Brain pericyte (primary cell): ENCODE results near the gene ITGA11.

Source experiments
- DNase-seq: peaks from one replicate; pipeline ENCODE4 v3.0.0-alpha.2; 2012; ENCODE audit warnings: low read depth, low spot score

The ITGA11 gene

GRCh38 chr15:68389041-68389930 is 42.7 kb downstream of the ITGA11 start:
- DNase-seq = no peak

GRCh38 chr15:68387381-68388143 is 44.4 kb downstream of the ITGA11 start:
- no peak for DNase-seq

GRCh38 chr15:68386587-68387288 is 45.2 kb downstream of the ITGA11 start:
- DNase-seq = no peak

GRCh38 chr15:68385671-68386586 is 46.0 kb downstream of the ITGA11 start:
- DNase-seq = no peak

- no peak for DNase-seq
These were observed 46.8 kb downstream of the ITGA11 start for GRCh38 chr15:68385240-68385561.

- no peak for DNase-seq
These were observed 47.3 kb downstream of the ITGA11 start for GRCh38 chr15:68384451-68385239.

GRCh38 chr15:68383161-68384074 is 48.5 kb downstream of the ITGA11 start:
- DNase-seq = no peak

GRCh38 chr15:68382286-68383007 is 49.5 kb downstream of the ITGA11 start:
- DNase-seq = no peak

- no peak for DNase-seq
These were observed 51.5 kb downstream of the ITGA11 start for GRCh38 chr15:68380456-68380855.

- no peak for DNase-seq
These were observed 52.1 kb downstream of the ITGA11 start for GRCh38 chr15:68379759-68380290.

- DNase-seq = no peak
These were observed 52.8 kb downstream of the ITGA11 start for GRCh38 chr15:68379058-68379758.

GRCh38 chr15:68378595-68378994 is 53.4 kb downstream of the ITGA11 start:
- DNase-seq = no peak

GRCh38 chr15:68377766-68378165 is 54.2 kb downstream of the ITGA11 start:
- no peak for DNase-seq

- DNase-seq = no peak
These were observed 55.4 kb downstream of the ITGA11 start for GRCh38 chr15:68376447-68377060.

- no peak for DNase-seq
These were observed 56.2 kb downstream of the ITGA11 start for GRCh38 chr15:68375716-68376220.

- DNase-seq = no peak
These were observed 56.8 kb downstream of the ITGA11 start for GRCh38 chr15:68375191-68375631.

GRCh38 chr15:68374168-68374745 is 57.7 kb downstream of the ITGA11 start:
- DNase-seq = no peak
